K562 (cell line): ENCODE measurements around the gene FXYD1. TPM values are rescaled to one million over a fixed set of nuclear protein-coding genes. Genes with fewer than 3 reads are reported as not detected.
"Not testable (repeated sequence)": the region's sequence is repeated elsewhere in the genome, so short reads cannot be mapped to it uniquely, and the experiment has no call there.

ENCODE experiments used
- ATAC-seq: fragments of 200-7000 bp; cut with Tn5 transposase; 3 replicates; pipeline ENCODE4 v1.9.1; 2020; ENCODE audit warnings: moderate library complexity
- BruUV-seq: library from RNA; stranded (reverse); fragments of 400-500 nt; replicated peaks from 2 replicates; lab custom pipeline; 2021; lab: Mats Ljungman, UMichigan
- CTCF ChIA-PET: fragments of 300-600 bp; formaldehyde crosslinking; extraction: SDS; loops from one replicate; lab custom pipeline; 2021; ENCODE audit warnings: low intra/inter-chr PET ratio; lab: Yijun Ruan, JAX
- POLR2A ChIA-PET: fragments of 300-600, 350-650 bp; sonication (Branson Sonifier 250); formaldehyde crosslinking; extraction: SDS; loops from one replicate; lab custom pipeline; 2021; ENCODE audit warnings: antibody characterized with exemption, inconsistent platforms; lab: Yijun Ruan, JAX
- DNase-seq, 4 experiments: peaks; one replicate each; pipeline versions ENCODE4 v3.0.0 to v3.0.0-alpha.2; 2011 to 2018; ENCODE audit warnings: low spot score in 3 of 4, mixed read lengths in 3 of 4; ENCODE audit errors: extremely low read depth in 1 of 4
- FAIRE-seq: peaks from 2 replicates; lab custom pipeline; 2011; peaks lifted over from hg19 to GRCh38; lab: Jason Lieb, UNC
- H2AFZ ChIP-seq: 2 replicates; pipeline ENCODE4 v1.6.0; 2011; ENCODE audit warnings: low read depth, low read length, control low read depth, inconsistent platforms
- H3K27ac ChIP-seq: fragments of 200-600 bp; 3 replicates; pipeline ENCODE4 v1.8.0; 2011; ENCODE audit warnings: low read depth, mild to moderate bottlenecking, control low read depth, inconsistent platforms, low read length, moderate library complexity, mixed read lengths; ENCODE audit errors: extremely low read depth
- H3K27me3 ChIP-seq, 2 experiments: fragments of 300-600 bp in 1 of 2; 2 replicates in 1 of 2; 3 replicates in 1 of 2; pipeline versions ENCODE4 v1.6.0 to v1.8.0; 2011; ENCODE audit warnings: inconsistent platforms in 2 of 2, low read length in 2 of 2, mild to moderate bottlenecking in 1 of 2, mixed read lengths in 1 of 2, moderate library complexity in 1 of 2; ENCODE audit not compliant: control insufficient read depth in 2 of 2, insufficient read depth in 2 of 2
- H3K36me3 ChIP-seq: fragments of 300-600 bp; 3 replicates; pipeline ENCODE4 v1.8.0; 2011; ENCODE audit warnings: mild to moderate bottlenecking, low read length, inconsistent platforms; ENCODE audit not compliant: control insufficient read depth, insufficient read depth
- H3K4me1 ChIP-seq, 2 experiments: fragments of 200-600 bp in 1 of 2; replicated peaks in 1 of 2; 2 replicates in 1 of 2; 3 replicates in 1 of 2; pipeline versions ENCODE4 v1.5.1 to v1.8.0; 2011; ENCODE audit warnings: inconsistent platforms in 2 of 2, low read length in 2 of 2, mild to moderate bottlenecking in 1 of 2, mixed read lengths in 1 of 2, moderate library complexity in 1 of 2; ENCODE audit not compliant: control insufficient read depth in 2 of 2, insufficient read depth in 2 of 2
- H3K4me2 ChIP-seq: 2 replicates; pipeline ENCODE4 v1.6.1; 2011; ENCODE audit warnings: low read length, control low read depth, inconsistent platforms, mixed read lengths; ENCODE audit not compliant: insufficient read depth
- H3K4me3 ChIP-seq: fragments of 200-600 bp; sonication (generic), shearing (Covaris generic); 2 replicates; pipeline ENCODE4 v1.5.1; 2016; ENCODE audit warnings: control low read depth, inconsistent platforms
- H3K79me2 ChIP-seq: fragments of 200-600 bp; 3 replicates; pipeline ENCODE4 v1.8.0; 2011; ENCODE audit warnings: low read length, inconsistent platforms; ENCODE audit not compliant: control insufficient read depth, insufficient read depth
- H3K9ac ChIP-seq, 2 experiments: 2 replicates each; pipeline versions ENCODE4 v1.6.0 to v1.6.1; 2011; ENCODE audit warnings: low read depth in 2 of 2, low read length in 2 of 2, control low read depth in 1 of 2, inconsistent platforms in 1 of 2, mild to moderate bottlenecking in 1 of 2, mixed read lengths in 1 of 2; ENCODE audit not compliant: insufficient read depth in 1 of 2
- H3K9me1 ChIP-seq: one replicate; pipeline ENCODE4 v1.6.0; 2011; ENCODE audit warnings: inconsistent platforms, mild to moderate bottlenecking, low read length, moderate library complexity; ENCODE audit not compliant: control insufficient read depth, insufficient read depth
- H3K9me3 ChIP-seq: replicated peaks from 2 replicates; pipeline ENCODE4 v1.5.1; 2011; ENCODE audit warnings: low read depth, low read length, inconsistent platforms; ENCODE audit not compliant: control insufficient read depth, insufficient read depth
- H4K20me1 ChIP-seq: replicated peaks from 2 replicates; pipeline ENCODE4 v1.6.1; 2011; ENCODE audit warnings: low read length, inconsistent platforms, mixed read lengths; ENCODE audit not compliant: control insufficient read depth, insufficient read depth
- BCOR ChIP-seq: fragments of 450-650 bp; IDR thresholded peaks from 2 replicates; pipeline ENCODE4 v1.6.1; 2016
- RBM25 ChIP-seq: fragments of 200-400 bp; formaldehyde crosslinking; IDR thresholded peaks from 2 replicates; pipeline ENCODE4 v1.6.1; 2018; ENCODE audit warnings: low read length, low read depth, moderate library complexity; ENCODE audit not compliant: severe bottlenecking
- ZNF121 ChIP-seq: sonication (generic); formaldehyde crosslinking; conservative IDR thresholded peaks from 2 replicates; pipeline ENCODE4 v1.8.0; 2022; ENCODE audit warnings: missing genetic modification reagents
- WGBS: fragments of 100-300 bp; shearing (Covaris generic); methylation state at CpG from one replicate; pipeline ENCODE4 v1.1.6; 2016; ENCODE audit warnings: low coverage, mixed read lengths; ENCODE audit not compliant: insufficient coverage; ENCODE audit errors: missing lambda C conversion rate; 5-methylcytosine and 5-hydroxymethylcytosine counted together
- in situ Hi-C: fragments of 300-500 bp; cut with MboI; formaldehyde crosslinking; loops from 4 replicates; pipeline ENCODE4 v1.15.0; 2018; ENCODE audit warnings: inconsistent platforms, mixed read lengths
- intact Hi-C: fragments of 100-400 bp; cut with micrococcal nuclease; formaldehyde crosslinking; loops from 2 replicates; pipeline ENCODE4 v1.14.2; 2022
- polyA plus RNA-seq, 8 experiments: library from polyadenylated mRNA; depleted of rRNA in 4 of 8; stranded (reverse) in 5 of 8; unstranded in 3 of 8; fragments of >200 nt; fragmentation: Nextera tagmentation in 2 of 8; fragmentation: Illumina TruSeq in 1 of 8; extraction: Ambion mirVana in 2 of 8; extraction: Trizol in 1 of 8; gene quantifications; 2 replicates each; pipeline versions ENCODE4 v1.2.1 to v1.2.3, GENCODE V29; 2011 to 2014; ENCODE audit warnings: inconsistent platforms in 1 of 8, missing spikeins in 1 of 8
- total RNA-seq, 7 experiments: library from RNA; depleted of rRNA in 6 of 7; stranded (reverse); fragments of >200 nt in 6 of 7; fragmentation: Illumina TruSeq in 2 of 7; extraction: Trizol in 2 of 7; gene quantifications; 2 replicates each; pipeline versions ENCODE4 v1.2.1 to v1.2.3, GENCODE V29; 2011 to 2021; ENCODE audit warnings: low replicate concordance in 1 of 7

Gene FXYD1
- total and polyA plus RNA-seq, 9 of the 15 experiments (the other 6 are each of a cell fraction or from before 2014, with no cell fraction given): 0.40 to 3.2 (median 1.8) TPM; not detected in 3

- BruUV-seq, H4K20me1 ChIP-seq, ATAC-seq, H3K4me3 ChIP-seq, H3K9me1 ChIP-seq, in situ Hi-C loops, H3K27me3 ChIP-seq, H3K9ac ChIP-seq, FAIRE-seq, DNase-seq, H3K4me2 ChIP-seq, intact Hi-C loops, H3K79me2 ChIP-seq, H3K27ac ChIP-seq, H3K36me3 ChIP-seq, POLR2A ChIA-PET, H3K9me3 ChIP-seq, H2AFZ ChIP-seq, CTCF ChIA-PET: not testable (repeated sequence)
- H3K4me1 ChIP-seq: peaks cover 10 to 35% of the 10 kb centered on the region in 2 experiments
- TF ChIP-seq BCOR: 0 out of 2 replicates have a peak, but pooled peaks have one; percentile 35
- TF ChIP-seq RBM25: peak; percentile 26
- peak; percentile 91 for TF ChIP-seq ZNF121
- 68% methylated on average over 10 of the region's 10 CpGs for WGBS
These were observed 36.7 kb upstream of the FXYD1 start for GRCh38 chr19:35101949-35102348.

GRCh38 chr19:35103614-35104013, 35.0 kb upstream of the FXYD1 start:
- H4K20me1 ChIP-seq, BruUV-seq, FAIRE-seq, H3K4me2 ChIP-seq, H3K9me3 ChIP-seq, H3K4me3 ChIP-seq, H3K79me2 ChIP-seq, CTCF ChIA-PET, DNase-seq, H3K27ac ChIP-seq, H3K9me1 ChIP-seq, in situ Hi-C loops, H2AFZ ChIP-seq, ATAC-seq, H3K27me3 ChIP-seq, intact Hi-C loops, H3K9ac ChIP-seq, H3K36me3 ChIP-seq: not testable (repeated sequence)
- POLR2A ChIA-PET: interaction anchor here (0.6 kb wide), 1 partner anchor 37 kb away, joined by 4 read pairs; no protein-coding TSS in a partner anchor
- 67% methylated on average over 10 of the region's 10 CpGs for WGBS
- H3K4me1 ChIP-seq: peaks cover 19 to 33% of the 10 kb centered on the region in 2 experiments
- peak; percentile 83 for TF ChIP-seq ZNF121
- 0 out of 2 replicates have a peak, but pooled peaks have one; percentile 40 for TF ChIP-seq BCOR
